G401 (cell line): ENCODE measurements around the gene VEGFB. TPM values are rescaled to one million over a fixed set of nuclear protein-coding genes. Genes with fewer than 3 reads are reported as not detected.

Experiments
- DNase-seq: peaks from one replicate; pipeline ENCODE4 v3.0.0-alpha.2; 2015; ENCODE audit warnings: low spot score
- in situ Hi-C: cut with HindIII; loops from 2 replicates; pipeline ENCODE4 v1.10.0; 2016; ENCODE audit warnings: low sequenced_read_pairs, mixed read lengths
- total RNA-seq: library from RNA; depleted of rRNA; stranded (reverse); fragments of >200 nt; shearing (Covaris generic); gene quantifications from 2 replicates; pipeline ENCODE4 v1.2.3, GENCODE V29; 2014; rRNA removed

VEGFB gene
- total RNA-seq, 1 experiment from 2014 or later = 14.6 TPM

DNA sequence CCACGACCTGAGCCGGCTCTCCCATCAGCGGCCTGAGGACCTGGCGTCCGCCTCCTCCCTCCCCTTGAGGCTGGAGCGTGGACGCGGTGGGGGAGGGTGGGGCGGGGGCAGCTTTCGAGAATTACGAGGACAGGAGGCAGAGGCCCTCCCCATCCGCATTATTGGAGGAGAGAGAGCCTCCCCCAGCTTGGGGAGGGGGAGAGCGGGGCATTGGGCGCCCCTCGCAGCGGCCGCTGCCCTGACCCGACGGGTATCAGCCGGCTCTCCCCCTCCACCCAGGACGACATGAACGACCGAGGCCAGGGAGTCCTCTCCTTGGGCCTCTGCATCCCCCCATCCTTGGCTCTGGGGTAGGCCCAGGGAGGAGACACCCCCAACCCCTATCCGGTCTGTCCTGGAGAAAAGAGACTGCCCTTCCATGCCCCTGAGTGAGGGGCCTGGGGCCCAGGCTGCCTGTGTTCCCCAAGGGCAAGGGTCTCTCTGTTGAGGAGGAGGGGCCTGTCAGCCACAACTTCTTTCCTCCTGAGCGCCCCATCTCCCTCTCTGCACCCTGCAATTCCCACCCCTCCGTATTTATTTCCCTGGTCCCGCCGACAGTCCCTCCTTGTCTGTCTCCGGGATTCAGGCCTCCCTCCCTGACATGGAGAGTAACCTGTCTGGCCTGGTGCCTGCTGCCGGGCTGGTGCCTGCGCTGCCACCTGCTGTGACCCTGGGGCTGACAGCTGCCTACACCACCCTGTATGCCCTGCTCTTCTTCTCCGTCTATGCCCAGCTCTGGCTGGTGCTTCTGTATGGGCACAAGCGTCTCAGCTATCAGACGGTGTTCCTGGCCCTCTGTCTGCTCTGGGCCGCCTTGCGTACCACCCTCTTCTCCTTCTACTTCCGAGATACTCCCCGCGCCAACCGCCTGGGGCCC, 51.8 kb downstream of the VEGFB start:
- DNase-seq = peak; percentile 64
- in situ Hi-C loops = no loop called here

DNA sequence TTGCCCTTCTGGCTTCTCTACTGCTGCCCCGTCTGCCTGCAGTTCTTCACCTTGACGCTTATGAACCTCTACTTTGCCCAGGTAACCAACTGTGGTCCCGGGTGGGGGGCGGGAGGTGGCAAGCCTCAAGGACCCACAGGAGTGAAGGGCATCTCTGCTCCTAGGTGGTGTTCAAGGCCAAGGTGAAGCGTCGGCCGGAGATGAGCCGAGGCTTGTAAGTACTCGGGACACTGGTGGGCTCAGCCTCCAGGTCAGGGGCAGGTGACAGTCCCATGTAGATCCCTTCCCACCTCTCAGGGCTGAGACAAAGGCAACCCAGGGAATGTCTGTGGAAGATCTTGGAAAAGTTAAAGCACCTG, 52.4 kb downstream of the VEGFB start:
- in situ Hi-C loops = no loop called here
- DNase-seq = no peak

- DNase-seq = no peak
- in situ Hi-C loops = no loop called here
Observed at GRCh38 chr11:64287676-64288352, 53.4 kb downstream of the VEGFB start.

DNA sequence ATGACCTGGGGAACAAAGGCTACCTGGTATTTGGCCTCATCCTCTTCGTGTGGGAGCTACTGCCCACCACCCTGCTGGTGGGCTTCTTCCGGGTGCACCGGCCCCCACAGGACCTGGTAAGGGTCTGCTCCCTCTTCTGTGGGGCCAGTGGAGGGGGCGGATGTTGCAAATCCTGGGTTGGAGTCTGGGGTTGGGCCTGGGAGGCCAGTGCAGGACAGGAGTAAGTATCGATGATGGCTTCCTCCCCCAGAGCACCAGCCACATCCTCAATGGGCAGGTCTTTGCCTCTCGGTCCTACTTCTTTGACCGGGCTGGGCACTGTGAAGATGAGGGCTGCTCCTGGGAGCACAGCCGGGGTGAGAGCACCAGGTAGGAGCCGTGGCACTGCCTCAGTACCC, 54.0 kb downstream of the VEGFB start:
- in situ Hi-C loops = no loop called here
- no peak for DNase-seq

Other genes with a start within 250 kb of the VEGFB start
- 123 and 143 TPM in 2 replicates for gene OTUB1, start 248.1 kb upstream of the VEGFB start, total RNA-seq
- not detected in 2 replicates for gene FLRT1, start 198.7 kb upstream of the VEGFB start, total RNA-seq
- 85.0 and 93.2 TPM in 2 replicates for gene MACROD1, start 68.5 kb upstream of the VEGFB start, total RNA-seq
- gene STIP1, start 48.4 kb upstream of the VEGFB start, total RNA-seq = 241 and 363 TPM in 2 replicates
- 5.9 TPM in 1 of 2 replicates, not detected in the other for gene FERMT3, start 27.9 kb upstream of the VEGFB start, total RNA-seq
- 28.9 and 46.2 TPM in 2 replicates for gene TRPT1, start 8.4 kb upstream of the VEGFB start, total RNA-seq
- 33.3 and 34.2 TPM in 2 replicates for gene NUDT22, start 8.3 kb upstream of the VEGFB start, total RNA-seq
- gene DNAJC4, start 4.0 kb upstream of the VEGFB start, total RNA-seq = 10.3 and 24.1 TPM in 2 replicates
- 20.6 and 27.8 TPM in 2 replicates for gene FKBP2, start 6.5 kb downstream of the VEGFB start, total RNA-seq
- 293 and 394 TPM in 2 replicates for gene PPP1R14B, start 12.4 kb downstream of the VEGFB start, total RNA-seq
- 59.3 and 62.7 TPM in 2 replicates for gene PLCB3, start 16.9 kb downstream of the VEGFB start, total RNA-seq
- gene BAD, start 50.1 kb downstream of the VEGFB start, total RNA-seq = 146 and 183 TPM in 2 replicates
- 17.8 and 25.9 TPM in 2 replicates for gene GPR137, start 51.3 kb downstream of the VEGFB start, total RNA-seq
- gene KCNK4, start 56.7 kb downstream of the VEGFB start, total RNA-seq = 0.14 TPM in 1 of 2 replicates, not detected in the other
- gene CATSPERZ, start 65.8 kb downstream of the VEGFB start, total RNA-seq = not detected in 2 replicates
- gene ESRRA, start 70.9 kb downstream of the VEGFB start, total RNA-seq = 42.0 and 75.5 TPM in 2 replicates
- gene TRMT112, start 83.0 kb downstream of the VEGFB start, total RNA-seq = 313 and 472 TPM in 2 replicates
- gene PRDX5, start 83.5 kb downstream of the VEGFB start, total RNA-seq = 341 and 414 TPM in 2 replicates
- gene CCDC88B, start 105.6 kb downstream of the VEGFB start, total RNA-seq = 15.1 and 26.6 TPM in 2 replicates
- gene RPS6KA4, start 124.6 kb downstream of the VEGFB start, total RNA-seq = 113 and 126 TPM in 2 replicates